ENCODE results near the gene SRRD.

The SRRD gene

GRCh38 chr22:26540119-26540518, 56.4 kb downstream of the SRRD start:
- TF ChIP-seq CTCF (IDR thresholded peaks at IDR 0.05; ENCODE audit: borderline replicate concordance, extremely low read depth, low read length, poor library complexity, severe bottlenecking) (no peak), EZH2 (IDR thresholded peaks at IDR 0.05; ENCODE audit: borderline replicate concordance, low read depth, low read length, severe bottlenecking) (no peak)
- Histone ChIP-seq H4K20me1 (ENCODE audit: insufficient read depth, low read length) (peaks cover 6% of the 10 kb centered on the region; the same call in 1 of the 2 replicates), H3K27me3 (ENCODE audit: insufficient read depth, low read length, poor library complexity) (no peaks in the 10 kb centered on the region), H3K9me3 (ENCODE audit: insufficient read depth, low read length, severe bottlenecking) (no peaks in the 10 kb centered on the region), H3K4me1 (ENCODE audit: insufficient read depth, low read length) (no peaks in the 10 kb centered on the region), H2AFZ (ENCODE audit: low read depth, low read length) (no peak overlapping the region), H3K36me3 (ENCODE audit: insufficient read depth, low read length) (peaks cover 24% of the 10 kb centered on the region), H3K79me2 (ENCODE audit: insufficient read depth, low read length) (no peaks in the 10 kb centered on the region), H3K9ac (ENCODE audit: low read depth, low read length) (no peak overlapping the region), H3K27ac (ENCODE audit: low read length) (no peak overlapping the region), H3K4me2 (ENCODE audit: insufficient read depth, low read length) (no peak overlapping the region), H3K4me3 (ENCODE audit: low read depth in 1 of 2, low read length in 2 of 2) (no peak overlapping the region)
- no peak for DNase-seq
- no peak for ATAC-seq (ENCODE audit: insufficient read depth, low read depth)

GRCh38 chr22:26541167-26541819, 57.6 kb downstream of the SRRD start:
- Histone ChIP-seq H3K27ac (ENCODE audit: low read length) (no peak overlapping the region), H4K20me1 (ENCODE audit: insufficient read depth, low read length) (peaks cover 7% of the 10 kb centered on the region; the same call in 1 of the 2 replicates), H3K79me2 (ENCODE audit: insufficient read depth, low read length) (no peaks in the 10 kb centered on the region), H3K4me3 (ENCODE audit: low read depth in 1 of 2, low read length in 2 of 2) (no peak overlapping the region), H3K9me3 (ENCODE audit: insufficient read depth, low read length, severe bottlenecking) (no peaks in the 10 kb centered on the region), H3K9ac (ENCODE audit: low read depth, low read length) (no peak overlapping the region), H3K4me2 (ENCODE audit: insufficient read depth, low read length) (no peak overlapping the region), H3K4me1 (ENCODE audit: insufficient read depth, low read length) (no peaks in the 10 kb centered on the region), H2AFZ (ENCODE audit: low read depth, low read length) (no peak overlapping the region), H3K36me3 (ENCODE audit: insufficient read depth, low read length) (peaks cover 20% of the 10 kb centered on the region), H3K27me3 (ENCODE audit: insufficient read depth, low read length, poor library complexity) (no peaks in the 10 kb centered on the region)
- no peak for TF ChIP-seq CTCF (IDR thresholded peaks at IDR 0.05; ENCODE audit: borderline replicate concordance, extremely low read depth, low read length, poor library complexity, severe bottlenecking)
- no peak for ATAC-seq (ENCODE audit: insufficient read depth, low read depth)
- no peak for DNase-seq

- H3K9me3 ChIP-seq (ENCODE audit: insufficient read depth, low read length, severe bottlenecking) = no peaks in the 10 kb centered on the region
- no peaks in the 10 kb centered on the region for H3K4me1 ChIP-seq (ENCODE audit: insufficient read depth, low read length)
- no peak for TF ChIP-seq EZH2 (IDR thresholded peaks at IDR 0.05; ENCODE audit: borderline replicate concordance, low read depth, low read length, severe bottlenecking)
- TF ChIP-seq CTCF (IDR thresholded peaks at IDR 0.05; ENCODE audit: borderline replicate concordance, extremely low read depth, low read length, poor library complexity, severe bottlenecking) = no peak
- no peak overlapping the region for H3K4me2 ChIP-seq (ENCODE audit: insufficient read depth, low read length)
- H3K9ac ChIP-seq (ENCODE audit: low read depth, low read length) = no peak overlapping the region
- no peaks in the 10 kb centered on the region for H3K27me3 ChIP-seq (ENCODE audit: insufficient read depth, low read length, poor library complexity)
- peaks cover 17% of the 10 kb centered on the region for H3K36me3 ChIP-seq (ENCODE audit: insufficient read depth, low read length)
- peak; percentile 15 for DNase-seq
- H4K20me1 ChIP-seq (ENCODE audit: insufficient read depth, low read length) = peaks cover 7% of the 10 kb centered on the region; the same call in 1 of the 2 replicates
- no peak overlapping the region for H2AFZ ChIP-seq (ENCODE audit: low read depth, low read length)
- H3K27ac ChIP-seq (ENCODE audit: low read length) = 0 out of 2 replicates have a peak overlapping the region, but pooled peaks have one; percentile 25
- no peaks in the 10 kb centered on the region for H3K79me2 ChIP-seq (ENCODE audit: insufficient read depth, low read length)
- ATAC-seq (ENCODE audit: insufficient read depth, low read depth) = peak; percentile 61
- H3K4me3 ChIP-seq (ENCODE audit: low read depth in 1 of 2, low read length in 2 of 2) = no peak overlapping the region
Measured at GRCh38 chr22:26542831-26543230, 59.2 kb downstream of the SRRD start.
